H1 (cell line): ENCODE measurements around the gene TPSAB1. TPM values are rescaled to one million over a fixed set of nuclear protein-coding genes. Genes with fewer than 3 reads are reported as not detected.
"Not testable (repeated sequence)": the region's sequence is repeated elsewhere in the genome, so short reads cannot be mapped to it uniquely, and the experiment has no call there.

Source experiments
- CTCF ChIA-PET: fragments of 300-600 bp; sonication (Branson Sonifier 250); formaldehyde crosslinking; loops from one replicate; lab custom pipeline; 2021; ENCODE audit not compliant: partially characterized antibody; lab: Charles Lee
- POLR2A ChIA-PET: fragments of 300-600 bp; sonication (Branson Sonifier 250); formaldehyde crosslinking; loops from one replicate; lab custom pipeline; 2021; ENCODE audit warnings: inconsistent platforms; ENCODE audit not compliant: partially characterized antibody; lab: Charles Lee
- DNase-seq, 2 experiments: peaks; one replicate each; pipeline versions ENCODE4 v3.0.0 to v3.0.0-alpha.2; 2010 to 2022; ENCODE audit warnings: low spot score in 2 of 2, low read depth in 1 of 2, mixed read lengths in 1 of 2
- FAIRE-seq: peaks from 2 replicates; lab custom pipeline; 2011; peaks lifted over from hg19 to GRCh38; lab: Jason Lieb, UNC
- H2AFZ ChIP-seq: 2 replicates; pipeline ENCODE4 v1.8.1; 2012; ENCODE audit warnings: low read length, inconsistent platforms
- H2AK5ac ChIP-seq: 2 replicates; pipeline ENCODE4 v1.6.1; 2013; ENCODE audit warnings: low read depth, low read length
- H2BK120ac ChIP-seq: replicated peaks from 2 replicates; pipeline ENCODE3; 2013; ENCODE audit warnings: low read depth, low read length, inconsistent platforms
- H2BK12ac ChIP-seq: 2 replicates; pipeline ENCODE4 v1.6.1; 2013; ENCODE audit warnings: low read depth, low read length
- H2BK15ac ChIP-seq: 2 replicates; pipeline ENCODE4 v1.6.1; 2013; ENCODE audit warnings: low read length
- H2BK20ac ChIP-seq: 2 replicates; pipeline ENCODE4 v1.6.1; 2013; ENCODE audit warnings: low read length
- H2BK5ac ChIP-seq: 2 replicates; pipeline ENCODE4 v1.6.1; 2013; ENCODE audit warnings: low read depth, low read length
- H3K14ac ChIP-seq: 2 replicates; pipeline ENCODE4 v1.6.1; 2013; ENCODE audit warnings: inconsistent platforms; ENCODE audit not compliant: insufficient read length
- H3K18ac ChIP-seq: 2 replicates; pipeline ENCODE4 v1.6.1; 2013; ENCODE audit warnings: low read length; ENCODE audit errors: extremely low read depth
- H3K23ac ChIP-seq: 2 replicates; pipeline ENCODE4 v1.6.1; 2013; ENCODE audit warnings: inconsistent platforms; ENCODE audit not compliant: insufficient read length
- H3K23me2 ChIP-seq: 2 replicates; pipeline ENCODE4 v1.6.1; 2013; ENCODE audit warnings: low read depth, low read length
- H3K27ac ChIP-seq: 2 replicates; pipeline ENCODE4 v1.6.1; 2011; ENCODE audit warnings: low read depth, low read length, inconsistent platforms
- H3K27me3 ChIP-seq, 4 experiments: replicated peaks in 1 of 4; 1 replicate in 1 of 4; 2 replicates in 3 of 4; pipeline versions ENCODE4 v1.6.1 to v1.8.1; 2011 to 2013; ENCODE audit warnings: low read length in 3 of 4, mild to moderate bottlenecking in 3 of 4, inconsistent platforms in 2 of 4, mixed read lengths in 2 of 4, moderate library complexity in 1 of 4; ENCODE audit not compliant: control insufficient read depth in 3 of 4, insufficient read depth in 3 of 4; ENCODE audit errors: extremely low read depth in 1 of 4
- H3K36me3 ChIP-seq, 4 experiments: 2 replicates each; pipeline versions ENCODE4 v1.6.1 to v1.8.1; 2011 to 2013; ENCODE audit warnings: mild to moderate bottlenecking in 4 of 4, low read length in 3 of 4, moderate library complexity in 2 of 4, control low read depth in 1 of 4, inconsistent platforms in 1 of 4; ENCODE audit not compliant: insufficient read depth in 4 of 4, control insufficient read depth in 2 of 4
- H3K4ac ChIP-seq: replicated peaks from 2 replicates; pipeline ENCODE3; 2013; ENCODE audit warnings: low read length, low read depth, mixed read lengths, inconsistent platforms; ENCODE audit not compliant: insufficient read length
- H3K4me1 ChIP-seq, 4 experiments: replicated peaks in 1 of 4; 1 replicate in 1 of 4; 2 replicates in 3 of 4; pipeline versions ENCODE4 v1.6.1 to v1.8.1; 2011 to 2013; ENCODE audit warnings: low read length in 3 of 4, inconsistent platforms in 2 of 4, mixed read lengths in 1 of 4; ENCODE audit not compliant: insufficient read depth in 4 of 4, control insufficient read depth in 3 of 4
- H3K4me2 ChIP-seq, 2 experiments: 2 replicates each; pipeline versions ENCODE4 v1.6.1 to v1.8.1; 2011 to 2013; ENCODE audit warnings: low read depth in 2 of 2, low read length in 2 of 2, control low read depth in 1 of 2, inconsistent platforms in 1 of 2, mild to moderate bottlenecking in 1 of 2; ENCODE audit not compliant: insufficient read depth in 1 of 2
- H3K4me3 ChIP-seq, 4 experiments: fragments of 200-600, 300-600 bp in 1 of 4; sonication (generic), shearing (Covaris generic), sonication (Bioruptor Twin) in 1 of 4; 2 replicates each; pipeline versions ENCODE4 v1.5.1 to v1.8.1; 2011 to 2016; ENCODE audit warnings: low read length in 4 of 4, low read depth in 3 of 4, control low read depth in 2 of 4, inconsistent platforms in 2 of 4, mild to moderate bottlenecking in 2 of 4, mixed read lengths in 1 of 4, moderate library complexity in 1 of 4; ENCODE audit not compliant: insufficient read depth in 2 of 4; ENCODE audit errors: extremely low read depth in 1 of 4
- H3K56ac ChIP-seq: replicated peaks from 2 replicates; pipeline ENCODE3; 2013; ENCODE audit warnings: low read depth, mild to moderate bottlenecking, mixed read lengths, low read length, inconsistent platforms; ENCODE audit not compliant: insufficient read length
- H3K79me1 ChIP-seq: 2 replicates; pipeline ENCODE4 v1.6.1; 2013; ENCODE audit warnings: low read depth, low read length, control low read depth
- H3K79me2 ChIP-seq, 2 experiments: 2 replicates each; pipeline versions ENCODE4 v1.6.1 to v1.8.1; 2012 to 2013; ENCODE audit warnings: low read length in 2 of 2, mild to moderate bottlenecking in 2 of 2, inconsistent platforms in 1 of 2; ENCODE audit not compliant: insufficient read depth in 2 of 2, control insufficient read depth in 1 of 2
- H3K9ac ChIP-seq, 4 experiments: replicated peaks in 1 of 4; 1 replicate in 1 of 4; 2 replicates in 3 of 4; pipeline versions ENCODE4 v1.6.1 to v1.8.1; 2011 to 2013; ENCODE audit warnings: low read depth in 3 of 4, low read length in 3 of 4, control low read depth in 2 of 4, mild to moderate bottlenecking in 2 of 4, moderate library complexity in 2 of 4, inconsistent platforms in 1 of 4; ENCODE audit errors: extremely low read depth in 1 of 4
- H3K9me3 ChIP-seq, 2 experiments: 2 replicates each; pipeline versions ENCODE4 v1.6.1 to v1.8.1; 2012 to 2013; ENCODE audit warnings: mild to moderate bottlenecking in 2 of 2, moderate library complexity in 2 of 2, control low read depth in 1 of 2, inconsistent platforms in 1 of 2, low read depth in 1 of 2, low read length in 1 of 2, mixed read lengths in 1 of 2; ENCODE audit not compliant: insufficient read depth in 2 of 2
- H4K20me1 ChIP-seq, 2 experiments: replicated peaks in 1 of 2; 2 replicates each; pipeline versions ENCODE3 to v1.8.1; 2011 to 2013; ENCODE audit warnings: inconsistent platforms in 2 of 2, low read length in 2 of 2, mild to moderate bottlenecking in 1 of 2; ENCODE audit not compliant: insufficient read depth in 2 of 2, control insufficient read depth in 1 of 2
- H4K5ac ChIP-seq: 2 replicates; pipeline ENCODE4 v1.6.1; 2013; ENCODE audit warnings: low read length, low read depth, mixed read lengths, inconsistent platforms; ENCODE audit not compliant: insufficient read length
- H4K8ac ChIP-seq: 2 replicates; pipeline ENCODE4 v1.8.0; 2013; ENCODE audit warnings: mild to moderate bottlenecking, moderate library complexity, low read length, inconsistent platforms; ENCODE audit not compliant: insufficient read depth; ENCODE audit errors: extremely low read depth
- H4K91ac ChIP-seq: replicated peaks from 2 replicates; pipeline ENCODE3; 2013; ENCODE audit warnings: low read length, mixed read lengths, inconsistent platforms; ENCODE audit not compliant: insufficient read length
- WGBS, 2 experiments: shearing (Covaris generic) in 1 of 2; methylation state at CpG; one replicate each; pipeline versions ENCODE4 v1.1.6 to v1.1.7; 2013 to 2015; ENCODE audit warnings: low lambda C conversion rate in 2 of 2, mixed read lengths in 2 of 2, inconsistent platforms in 1 of 2, low coverage in 1 of 2, missing lambda C conversion rate in 1 of 2; ENCODE audit not compliant: insufficient replicate concordance in 2 of 2, insufficient coverage in 1 of 2, insufficient read length in 1 of 2; ENCODE audit errors: extremely low coverage in 1 of 2, missing lambda C conversion rate in 1 of 2; 5-methylcytosine and 5-hydroxymethylcytosine counted together
- polyA plus RNA-seq, 7 experiments: library from polyadenylated mRNA; depleted of rRNA in 3 of 7; stranded (reverse) in 5 of 7; unstranded in 2 of 7; fragments of >200 nt in 5 of 7; fragments of 200-250 nt in 2 of 7; gene quantifications; 1 replicate in 5 of 7; 2 replicates in 1 of 7; 4 replicates in 1 of 7; pipeline versions ENCODE4 v1.2.1 to v1.2.3, GENCODE V29; 2011 to 2013; ENCODE audit warnings: missing spikeins in 2 of 7, mixed read lengths in 2 of 7
- total RNA-seq: library from RNA; stranded (reverse); fragmentation: NEBNext Ultra II Directional; extraction: Animal tissue kit (Norgen Biotek cat#: 25700); gene quantifications from 2 replicates; pipeline ENCODE4 v1.2.1, GENCODE V29; 2021

The TPSAB1 gene
- total and polyA plus RNA-seq, 2 of the 8 experiments (the other 6 are each of a cell fraction or from before 2014, with no cell fraction given): 0.09 TPM; not detected in 1

GRCh38 chr16:1190789-1191188 is 49.7 kb upstream of the TPSAB1 start:
- H3K27me3 ChIP-seq, H3K79me2 ChIP-seq, H4K8ac ChIP-seq, H3K79me1 ChIP-seq, H3K4me1 ChIP-seq, POLR2A ChIA-PET, H2BK5ac ChIP-seq, H3K23ac ChIP-seq, H2AFZ ChIP-seq, H3K9ac ChIP-seq, FAIRE-seq, H2BK12ac ChIP-seq, H2BK15ac ChIP-seq, H3K14ac ChIP-seq, H2BK20ac ChIP-seq, H3K4me3 ChIP-seq, H3K4me2 ChIP-seq, H3K23me2 ChIP-seq, H3K36me3 ChIP-seq, H3K4ac ChIP-seq, H3K56ac ChIP-seq, H2AK5ac ChIP-seq, H4K5ac ChIP-seq, H4K91ac ChIP-seq, H2BK120ac ChIP-seq, DNase-seq, H3K18ac ChIP-seq, CTCF ChIA-PET, H3K27ac ChIP-seq, H3K9me3 ChIP-seq: not testable (repeated sequence)
- H4K20me1 ChIP-seq: peaks cover 23 to 40% of the 10 kb centered on the region in 2 experiments
- 93% methylated on average over 7 of the region's 11 CpGs; no CpG with 5 or more reads in 1 of the 2 experiments for WGBS, 2 experiments
